Psoas muscle (tissue), 8 donors: ENCODE results near the gene MPDZ. TPM values are rescaled to one million over a fixed set of nuclear protein-coding genes. Genes with fewer than 3 reads are reported as not detected.
A peak's percentile ranks its signal among the peaks of the same experiment; 100 is the strongest.

Experiments used
- ATAC-seq, 4 donors: fragments of 200-7000 bp; cut with Tn5 transposase; one replicate each; pipeline ENCODE4 v1.9.1; 2020; ENCODE audit warnings: moderate library complexity in 3 of 4, mild to moderate bottlenecking in 2 of 4
- DNase-seq, 2 donors: peaks; one replicate each; pipeline ENCODE4 v3.0.0-alpha.2; 2020
- H3K27ac ChIP-seq: fragments of 200-600 bp; one replicate; pipeline ENCODE4 v1.8.0; 2022
- H3K27me3 ChIP-seq, 3 donors: fragments of 200-600 bp in 1 of 3; one replicate each; pipeline versions ENCODE4 v1.6.1 to v1.8.0; 2013 to 2022; ENCODE audit warnings: low read length in 2 of 3, mild to moderate bottlenecking in 2 of 3, moderate library complexity in 1 of 3; ENCODE audit not compliant: insufficient read depth in 3 of 3
- H3K36me3 ChIP-seq, 2 donors: fragments of 200-600 bp in 1 of 2; one replicate each; pipeline versions ENCODE4 v1.6.1 to v1.8.0; 2013 to 2022; ENCODE audit warnings: low read depth in 1 of 2, mild to moderate bottlenecking in 1 of 2, moderate library complexity in 1 of 2; ENCODE audit not compliant: insufficient read depth in 1 of 2
- H3K4me1 ChIP-seq: fragments of 200-600 bp; one replicate; pipeline ENCODE4 v1.8.0; 2022
- H3K4me3 ChIP-seq: fragments of 200-600 bp; one replicate; pipeline ENCODE4 v1.8.0; 2022; ENCODE audit warnings: mild to moderate bottlenecking
- H3K9me3 ChIP-seq: fragments of 200-600 bp; one replicate; pipeline ENCODE4 v1.8.0; 2022
- WGBS, 3 donors: extraction: QIAGEN DNeasy Blood & Tissue Kit; methylation state at CpG; one replicate each; pipeline versions ENCODE4 v1.1.6 to v1.1.7; 2013; 5-methylcytosine and 5-hydroxymethylcytosine counted together
- intact Hi-C, 2 donors: fragments of 100-400 bp; cut with DNase I; formaldehyde crosslinking; loops; one replicate each; pipeline versions ENCODE4 v1.11.0 to v1.14.2; 2022
- polyA plus RNA-seq, 3 donors: library from polyadenylated mRNA; stranded (reverse); fragments of 200-250 nt; gene quantifications; one replicate each; pipeline ENCODE4 v1.2.3, GENCODE V29; 2013
- total RNA-seq, 4 donors: library from RNA; stranded (reverse); fragmentation: NEBNext Ultra II Directional in 2 of 4; extraction: Animal tissue kit (Norgen Biotek cat#: 25700) in 2 of 4; gene quantifications; one replicate each; pipeline versions ENCODE4 v1.2.1 to v1.2.4, GENCODE V29; 2021 to 2023
- TF ChIP-seq, protein P1 (sequence below): fragments of 200-600 bp; IDR thresholded peaks from one replicate; pipeline ENCODE4 v1.8.0; 2022; ENCODE audit warnings: antibody characterized with exemption
- donor health status: healthy with polysubstance abuse.
- donor health status: DM: no; HTN: no; CAD: no; lungs with moderate emphysema.
- donor health status: Bipolar disorder and iron deficiency.
- donor health status: healthy.
- donor health status: DM: yes; HTN: yes; CAD: no.
- donor health status: DM: no; HTN: no; CAD: no.
- donor health status: DM: no; HTN: no; CAD: no.
- donor health status: DM: yes; HTN: yes; CAD: no.

MPDZ gene
- total and polyA plus RNA-seq, 7 donors = 9.3 to 42.8 (median 23.1) TPM

DNA sequence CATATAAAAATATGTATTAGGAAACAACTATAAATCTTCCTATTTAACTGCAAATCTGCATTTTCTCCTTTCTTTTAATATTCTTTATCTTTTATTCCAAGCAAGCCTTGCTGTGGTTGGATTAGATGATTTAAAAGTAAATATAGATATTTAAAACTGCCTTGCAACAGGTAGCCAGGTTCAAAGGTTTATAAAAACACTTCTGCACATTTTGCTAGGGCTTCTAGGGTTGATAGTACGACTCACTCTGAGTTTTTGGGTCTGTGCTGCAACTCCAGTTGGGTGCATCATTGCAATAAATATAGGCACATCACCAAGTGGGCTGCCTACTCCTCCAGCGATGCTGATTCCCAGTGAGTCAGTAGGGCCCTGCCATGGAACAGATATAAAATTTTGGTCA, 167.7 kb downstream of the MPDZ start:
- Histone ChIP-seq H3K36me3 (peaks cover 5 to 93% of the 10 kb centered on the region in 2 donors), H3K4me3 (no peak overlapping the region), H3K27ac (no peak overlapping the region), H3K9me3 (no peaks in the 10 kb centered on the region), H3K4me1 (peaks cover 3% of the 10 kb centered on the region), H3K27me3 (no peaks in the 10 kb centered on the region)
- WGBS, 3 donors = 96 to 100% (median 97%) methylated on average over 2 of the region's 2 CpGs
- DNase-seq (no peak), ATAC-seq (no peak)
- TF ChIP-seq, protein P1, sequence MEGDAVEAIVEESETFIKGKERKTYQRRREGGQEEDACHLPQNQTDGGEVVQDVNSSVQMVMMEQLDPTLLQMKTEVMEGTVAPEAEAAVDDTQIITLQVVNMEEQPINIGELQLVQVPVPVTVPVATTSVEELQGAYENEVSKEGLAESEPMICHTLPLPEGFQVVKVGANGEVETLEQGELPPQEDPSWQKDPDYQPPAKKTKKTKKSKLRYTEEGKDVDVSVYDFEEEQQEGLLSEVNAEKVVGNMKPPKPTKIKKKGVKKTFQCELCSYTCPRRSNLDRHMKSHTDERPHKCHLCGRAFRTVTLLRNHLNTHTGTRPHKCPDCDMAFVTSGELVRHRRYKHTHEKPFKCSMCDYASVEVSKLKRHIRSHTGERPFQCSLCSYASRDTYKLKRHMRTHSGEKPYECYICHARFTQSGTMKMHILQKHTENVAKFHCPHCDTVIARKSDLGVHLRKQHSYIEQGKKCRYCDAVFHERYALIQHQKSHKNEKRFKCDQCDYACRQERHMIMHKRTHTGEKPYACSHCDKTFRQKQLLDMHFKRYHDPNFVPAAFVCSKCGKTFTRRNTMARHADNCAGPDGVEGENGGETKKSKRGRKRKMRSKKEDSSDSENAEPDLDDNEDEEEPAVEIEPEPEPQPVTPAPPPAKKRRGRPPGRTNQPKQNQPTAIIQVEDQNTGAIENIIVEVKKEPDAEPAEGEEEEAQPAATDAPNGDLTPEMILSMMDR = no peak
- intact Hi-C loops = no loop called here

- Histone ChIP-seq H3K9me3 (no peaks in the 10 kb centered on the region), H3K27me3 (no peaks in the 10 kb centered on the region), H3K4me3 (no peak overlapping the region), H3K36me3 (peaks cover 5 to 98% of the 10 kb centered on the region in 2 donors), H3K27ac (no peak overlapping the region), H3K4me1 (peaks cover 3% of the 10 kb centered on the region)
- WGBS, 3 donors = 9 to 16% (median 10%) methylated on average over 3 of the region's 3 CpGs
- intact Hi-C loops = no loop called here
- DNase-seq (peak in 1 of 2 donors; percentile 58), ATAC-seq (peak in 1 of 4 donors; percentile 33)
- TF ChIP-seq, protein P1 = no peak
Measured at GRCh38 chr9:13110766-13111417, 168.6 kb downstream of the MPDZ start.

DNA sequence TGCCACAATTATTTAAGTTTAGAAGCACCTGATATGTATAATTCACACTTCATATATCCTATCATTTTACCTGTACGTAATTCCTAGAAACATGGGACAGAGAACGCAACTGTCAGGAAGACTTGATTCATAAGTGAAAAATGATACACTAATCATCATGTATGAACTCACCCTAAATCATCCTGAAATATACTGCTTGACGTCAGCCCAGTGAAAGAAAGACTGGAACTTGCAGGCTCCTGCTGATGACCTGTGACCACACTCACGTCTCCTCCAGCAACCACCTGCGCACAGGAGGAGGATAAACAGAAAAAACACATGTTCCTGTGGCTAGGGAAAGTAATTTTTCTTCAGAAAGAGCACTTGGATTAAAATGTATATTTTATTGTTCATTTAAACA, 169.7 kb downstream of the MPDZ start:
- TF ChIP-seq, protein P1 = no peak
- H3K36me3 ChIP-seq = peaks cover 5 to 100% of the 10 kb centered on the region in 2 donors
- no peak overlapping the region for H3K4me3 ChIP-seq
- intact Hi-C loops = loop anchor here in 1 of 2 donors (2.0 kb wide), 1 partner anchor 13 kb away; no protein-coding TSS in a partner anchor
- ATAC-seq = no peak
- DNase-seq = no peak
- WGBS, 3 donors = 60 to 79% (median 62%) methylated on average over 5 of the region's 5 CpGs
- peaks cover 3% of the 10 kb centered on the region for H3K4me1 ChIP-seq
- H3K27ac ChIP-seq = no peak overlapping the region
- no peaks in the 10 kb centered on the region for H3K9me3 ChIP-seq
- H3K27me3 ChIP-seq = no peaks in the 10 kb centered on the region

GRCh38 chr9:13107008-13107407, 172.5 kb downstream of the MPDZ start:
- Histone ChIP-seq H3K4me3 (no peak overlapping the region), H3K27me3 (no peaks in the 10 kb centered on the region), H3K27ac (no peak overlapping the region), H3K9me3 (no peaks in the 10 kb centered on the region), H3K4me1 (peaks cover 3% of the 10 kb centered on the region), H3K36me3 (peaks cover 6 to 89% of the 10 kb centered on the region in 2 donors)
- intact Hi-C loops = no loop called here
- TF ChIP-seq, protein P1 = no peak
- DNase-seq (no peak), ATAC-seq (no peak)
- 91 to 96% (median 95%) methylated on average over 4 of the region's 4 CpGs for WGBS, 3 donors
